ENCODE data around the gene CRYBB3.

The CRYBB3 gene

GRCh38 chr22:25199731-25200520 lies at the start of gene CRYBB3:
Gene CRYBB3 (plus strand): TSS chr22:25199858. CDS start chr22:25201397, 1,539 bp downstream.
- Mint-ChIP-seq H3K9me3 (no peaks in the 10 kb centered on the region), H3K4me3 (no peak within 1 kb of the TSS), H3K27ac (no peak within 1 kb of the TSS), H3K27me3 (peaks cover 8% of the 10 kb centered on the region), H3K36me3 (no peaks in the 10 kb centered on the region), H3K4me1 (peaks cover 4% of the 10 kb centered on the region)
- ATAC-seq (ENCODE audit: low read depth): no peak
- no peak for DNase-seq (ENCODE audit: low spot score in 2 of 2)

GRCh38 chr22:25153961-25154666 lies 45.5 kb upstream of the CRYBB3 start:
- Mint-ChIP-seq H3K36me3 (no peaks in the 10 kb centered on the region), H3K27ac (no peak overlapping the region)

GRCh38 chr22:25154667-25154999 lies 45.0 kb upstream of the CRYBB3 start:
- no peak for DNase-seq (ENCODE audit: low spot score in 2 of 2)
- no peaks in the 10 kb centered on the region for H3K4me1 Mint-ChIP-seq
- H3K9me3 Mint-ChIP-seq: no peaks in the 10 kb centered on the region
- no peak overlapping the region for H3K27ac Mint-ChIP-seq
- no peak overlapping the region for H3K4me3 Mint-ChIP-seq
- H3K36me3 Mint-ChIP-seq: no peaks in the 10 kb centered on the region
- no peak for ATAC-seq (ENCODE audit: low read depth)
- H3K27me3 Mint-ChIP-seq: peaks cover 9% of the 10 kb centered on the region

More at GRCh38 chr22:25153961-25154666, 45.5 kb upstream of the CRYBB3 start:
- Mint-ChIP-seq H3K4me3 (no peak overlapping the region), H3K27me3 (peaks cover 11% of the 10 kb centered on the region), H3K4me1 (no peaks in the 10 kb centered on the region), H3K9me3 (no peaks in the 10 kb centered on the region)
- ATAC-seq (ENCODE audit: low read depth) (no peak), DNase-seq (ENCODE audit: low spot score in 2 of 2) (no peak)

- Mint-ChIP-seq H3K9me3 (no peaks in the 10 kb centered on the region), H3K36me3 (no peaks in the 10 kb centered on the region), H3K4me3 (no peak overlapping the region), H3K27me3 (peaks cover 19% of the 10 kb centered on the region), H3K27ac (no peak overlapping the region), H3K4me1 (peaks cover 2% of the 10 kb centered on the region)
- ATAC-seq (ENCODE audit: low read depth) (no peak), DNase-seq (ENCODE audit: low spot score in 2 of 2) (no peak)
Measured at GRCh38 chr22:25156736-25157135, 42.9 kb upstream of the CRYBB3 start.

- Mint-ChIP-seq H3K27ac (no peak overlapping the region), H3K27me3 (peaks cover 19% of the 10 kb centered on the region), H3K4me3 (no peak overlapping the region), H3K36me3 (no peaks in the 10 kb centered on the region), H3K9me3 (no peaks in the 10 kb centered on the region), H3K4me1 (peaks cover 2% of the 10 kb centered on the region)
- ATAC-seq (ENCODE audit: low read depth) (no peak), DNase-seq (ENCODE audit: low spot score in 2 of 2) (no peak)
Measured at GRCh38 chr22:25159028-25159427, 40.6 kb upstream of the CRYBB3 start.

GRCh38 chr22:25160120-25160996 lies 39.3 kb upstream of the CRYBB3 start:
- Mint-ChIP-seq H3K4me3 (peak overlapping the region; percentile 18), H3K27ac (no peak overlapping the region), H3K27me3 (peaks cover 16% of the 10 kb centered on the region), H3K36me3 (no peaks in the 10 kb centered on the region), H3K9me3 (no peaks in the 10 kb centered on the region), H3K4me1 (peaks cover 2% of the 10 kb centered on the region)
- ATAC-seq (ENCODE audit: low read depth) (no peak), DNase-seq (ENCODE audit: low spot score in 2 of 2) (no peak)

- Mint-ChIP-seq H3K36me3 (no peaks in the 10 kb centered on the region), H3K9me3 (no peaks in the 10 kb centered on the region), H3K4me1 (peaks cover 2% of the 10 kb centered on the region), H3K27ac (no peak overlapping the region), H3K27me3 (peaks cover 17% of the 10 kb centered on the region), H3K4me3 (no peak overlapping the region)
- ATAC-seq (ENCODE audit: low read depth) (no peak), DNase-seq (ENCODE audit: low spot score in 2 of 2) (no peak)
Measured at GRCh38 chr22:25161017-25161915, 38.4 kb upstream of the CRYBB3 start.

GRCh38 chr22:25161916-25162530 lies 37.6 kb upstream of the CRYBB3 start:
- no peak for ATAC-seq (ENCODE audit: low read depth)
- H3K27me3 Mint-ChIP-seq: peaks cover 14% of the 10 kb centered on the region
- H3K4me1 Mint-ChIP-seq: peaks cover 2% of the 10 kb centered on the region
- no peaks in the 10 kb centered on the region for H3K9me3 Mint-ChIP-seq
- H3K36me3 Mint-ChIP-seq: no peaks in the 10 kb centered on the region
- H3K4me3 Mint-ChIP-seq: no peak overlapping the region
- no peak overlapping the region for H3K27ac Mint-ChIP-seq
- DNase-seq (ENCODE audit: low spot score in 2 of 2): no peak

GRCh38 chr22:25162561-25162960 lies 37.1 kb upstream of the CRYBB3 start:
- DNase-seq (ENCODE audit: low spot score in 2 of 2): no peak
- H3K27me3 Mint-ChIP-seq: peaks cover 14% of the 10 kb centered on the region
- no peak overlapping the region for H3K27ac Mint-ChIP-seq
- no peaks in the 10 kb centered on the region for H3K36me3 Mint-ChIP-seq
- H3K4me1 Mint-ChIP-seq: peaks cover 2% of the 10 kb centered on the region
- no peak for ATAC-seq (ENCODE audit: low read depth)
- H3K4me3 Mint-ChIP-seq: no peak overlapping the region
- no peaks in the 10 kb centered on the region for H3K9me3 Mint-ChIP-seq

- Mint-ChIP-seq H3K36me3 (no peaks in the 10 kb centered on the region), H3K27me3 (peaks cover 12% of the 10 kb centered on the region), H3K4me1 (no peaks in the 10 kb centered on the region), H3K4me3 (no peak overlapping the region), H3K27ac (no peak overlapping the region), H3K9me3 (no peaks in the 10 kb centered on the region)
- ATAC-seq (ENCODE audit: low read depth): no peak
- DNase-seq (ENCODE audit: low spot score in 2 of 2): no peak
Measured at GRCh38 chr22:25165785-25166184, 33.9 kb upstream of the CRYBB3 start.

GRCh38 chr22:25166266-25167040 lies 33.2 kb upstream of the CRYBB3 start:
- H3K27me3 Mint-ChIP-seq: peaks cover 6% of the 10 kb centered on the region
- DNase-seq (ENCODE audit: low spot score in 2 of 2): no peak
- no peaks in the 10 kb centered on the region for H3K4me1 Mint-ChIP-seq
- H3K4me3 Mint-ChIP-seq: no peak overlapping the region
- ATAC-seq (ENCODE audit: low read depth): no peak
- no peak overlapping the region for H3K27ac Mint-ChIP-seq
- no peaks in the 10 kb centered on the region for H3K36me3 Mint-ChIP-seq
- no peaks in the 10 kb centered on the region for H3K9me3 Mint-ChIP-seq

- Mint-ChIP-seq H3K4me3 (no peak overlapping the region), H3K36me3 (no peaks in the 10 kb centered on the region), H3K9me3 (no peaks in the 10 kb centered on the region), H3K27ac (no peak overlapping the region), H3K4me1 (no peaks in the 10 kb centered on the region), H3K27me3 (peaks cover 6% of the 10 kb centered on the region)
- ATAC-seq (ENCODE audit: low read depth) (no peak), DNase-seq (ENCODE audit: low spot score in 2 of 2) (no peak)
Measured at GRCh38 chr22:25167082-25167481, 32.6 kb upstream of the CRYBB3 start.
